Stimulated activated CD4-positive, alpha-beta T cell treated with anti-CD3 and anti-CD28 coated beads, TNF-alpha, amount 100 ng/mL, for 4 hours (primary cell): Measurements from ENCODE around the gene LCN9.
"Not testable (repeated sequence)": the region's sequence is repeated elsewhere in the genome, so short reads cannot be mapped to it uniquely, and the experiment has no call there.

Experiments
- DNase-seq, 3 experiments: peaks; one replicate each; pipeline ENCODE4 v3.0.0-alpha.2; 2020; ENCODE audit warnings: low read depth in 3 of 3

The LCN9 gene, protein sequence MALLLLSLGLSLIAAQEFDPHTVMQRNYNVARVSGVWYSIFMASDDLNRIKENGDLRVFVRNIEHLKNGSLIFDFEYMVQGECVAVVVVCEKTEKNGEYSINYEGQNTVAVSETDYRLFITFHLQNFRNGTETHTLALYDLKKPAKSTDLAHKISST

DNA sequence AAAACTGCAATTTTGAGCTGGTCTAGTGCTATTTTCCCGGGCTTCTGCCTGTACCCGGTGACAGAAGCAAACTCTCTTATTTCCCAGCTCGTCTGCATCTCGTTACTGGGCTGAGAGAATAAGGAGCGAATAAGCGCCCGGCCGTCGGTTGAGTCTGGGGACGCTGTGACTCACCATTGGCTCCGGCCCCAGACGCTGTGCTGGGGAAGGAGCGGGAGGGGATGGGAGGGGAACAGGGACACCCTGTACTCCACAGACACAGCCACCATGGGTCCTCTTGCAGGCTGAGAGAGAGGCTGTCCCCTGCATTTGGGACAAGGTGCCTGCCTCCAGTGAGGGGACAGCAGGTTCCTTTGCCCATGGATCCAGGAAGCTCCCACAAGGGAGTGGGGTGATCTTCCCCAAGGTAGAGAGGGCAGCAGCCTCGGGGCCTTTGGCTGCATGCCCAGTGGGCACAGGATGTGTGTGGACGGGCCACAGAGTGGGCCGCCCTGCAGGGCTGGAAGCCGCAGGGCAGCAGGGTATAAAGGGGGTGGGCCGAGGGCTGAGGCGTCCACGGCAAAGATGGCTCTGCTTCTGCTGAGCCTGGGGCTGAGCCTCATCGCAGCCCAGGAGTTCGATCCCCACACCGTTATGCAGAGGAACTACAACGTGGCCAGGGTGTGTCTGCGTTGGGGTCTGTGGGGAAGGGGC, at the start of gene LCN9:
Gene LCN9, plus strand, starts transcription at position 552 of the 693 bp plus-strand sequence. Its CDS starts 13 bp downstream, at position 565.
- no peak for DNase-seq

DNA sequence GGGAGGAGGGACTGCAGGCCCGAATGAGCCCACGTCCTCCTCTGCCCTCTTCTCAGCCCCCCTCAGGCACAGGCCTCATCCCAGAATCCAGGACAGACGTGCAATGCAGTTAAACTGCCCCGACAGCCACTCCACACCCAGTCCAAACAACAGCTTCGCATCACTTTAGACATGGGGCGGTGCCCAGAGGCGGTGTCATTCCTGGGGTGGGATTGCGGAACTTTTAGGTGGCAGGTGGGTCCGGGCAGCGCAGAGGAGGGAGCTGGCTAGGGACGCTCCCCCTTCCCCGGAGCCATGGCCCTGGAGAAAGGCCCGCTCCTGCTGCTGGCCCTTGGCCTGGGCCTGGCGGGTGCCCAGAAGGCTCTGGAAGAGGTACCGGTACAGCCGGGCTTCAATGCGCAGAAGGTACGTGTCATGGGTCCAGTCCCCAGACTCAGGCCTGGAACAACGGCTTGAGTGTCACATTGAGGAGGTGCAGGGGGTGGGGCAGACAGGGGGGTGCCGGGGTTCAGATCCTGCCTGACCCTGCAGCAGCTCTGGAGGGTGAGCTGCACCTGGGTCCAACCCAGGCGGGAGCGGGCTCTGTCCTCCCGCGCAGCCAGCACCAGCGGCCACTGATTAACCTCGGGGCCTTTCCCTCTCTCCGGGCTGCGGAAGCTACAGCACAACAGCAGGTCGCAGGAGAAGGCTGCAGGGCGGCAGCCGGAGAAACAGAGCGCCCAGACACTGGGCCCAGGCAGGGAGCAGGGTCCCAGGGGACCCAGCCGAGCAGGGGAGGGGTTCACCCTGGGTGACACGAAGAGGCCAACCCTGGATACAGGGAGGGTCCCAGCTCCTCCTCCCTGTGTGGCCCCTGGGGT, 48.9 kb upstream of the LCN9 start:
- DNase-seq, result no peak

DNA sequence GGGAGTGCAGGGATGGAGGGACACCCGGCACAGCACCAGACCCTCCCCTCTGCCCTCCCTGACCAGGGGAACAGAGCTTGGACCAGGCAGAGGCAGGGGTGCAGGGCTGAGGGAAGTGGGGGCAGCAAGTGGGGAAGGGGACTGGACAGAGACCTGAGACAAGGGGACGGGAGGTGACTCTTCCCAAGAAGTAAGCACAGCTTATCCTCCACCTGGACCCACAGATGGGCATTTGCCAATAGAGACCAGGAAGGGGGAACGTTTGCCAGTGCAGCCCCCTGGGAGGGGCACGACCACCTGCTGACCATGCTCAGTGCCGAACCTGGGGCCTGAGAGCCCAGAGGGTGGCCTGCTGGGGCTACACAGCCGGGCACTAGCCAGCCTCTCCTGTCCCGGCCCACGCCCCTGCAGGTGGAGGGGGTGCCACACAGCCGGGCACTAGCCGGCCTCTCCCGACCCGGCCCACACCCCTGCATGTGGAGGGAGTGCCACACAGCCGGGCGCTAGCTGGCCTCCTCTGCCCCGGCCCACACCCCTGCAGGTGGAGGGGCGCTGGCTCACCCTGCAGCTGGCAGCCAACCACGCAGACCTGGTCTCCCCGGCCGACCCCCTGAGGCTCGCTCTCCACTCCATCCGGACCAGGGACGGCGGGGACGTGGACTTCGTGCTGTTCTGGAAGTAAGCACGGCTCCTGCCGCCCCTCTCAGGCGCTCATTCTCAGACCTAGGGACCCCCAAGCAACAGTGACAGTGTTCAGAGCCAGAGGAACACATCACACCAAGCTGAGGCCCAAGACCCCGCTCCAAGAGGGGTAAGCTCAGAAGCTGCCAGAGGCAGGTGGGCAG, 48.1 kb upstream of the LCN9 start:
- no peak for DNase-seq

DNA sequence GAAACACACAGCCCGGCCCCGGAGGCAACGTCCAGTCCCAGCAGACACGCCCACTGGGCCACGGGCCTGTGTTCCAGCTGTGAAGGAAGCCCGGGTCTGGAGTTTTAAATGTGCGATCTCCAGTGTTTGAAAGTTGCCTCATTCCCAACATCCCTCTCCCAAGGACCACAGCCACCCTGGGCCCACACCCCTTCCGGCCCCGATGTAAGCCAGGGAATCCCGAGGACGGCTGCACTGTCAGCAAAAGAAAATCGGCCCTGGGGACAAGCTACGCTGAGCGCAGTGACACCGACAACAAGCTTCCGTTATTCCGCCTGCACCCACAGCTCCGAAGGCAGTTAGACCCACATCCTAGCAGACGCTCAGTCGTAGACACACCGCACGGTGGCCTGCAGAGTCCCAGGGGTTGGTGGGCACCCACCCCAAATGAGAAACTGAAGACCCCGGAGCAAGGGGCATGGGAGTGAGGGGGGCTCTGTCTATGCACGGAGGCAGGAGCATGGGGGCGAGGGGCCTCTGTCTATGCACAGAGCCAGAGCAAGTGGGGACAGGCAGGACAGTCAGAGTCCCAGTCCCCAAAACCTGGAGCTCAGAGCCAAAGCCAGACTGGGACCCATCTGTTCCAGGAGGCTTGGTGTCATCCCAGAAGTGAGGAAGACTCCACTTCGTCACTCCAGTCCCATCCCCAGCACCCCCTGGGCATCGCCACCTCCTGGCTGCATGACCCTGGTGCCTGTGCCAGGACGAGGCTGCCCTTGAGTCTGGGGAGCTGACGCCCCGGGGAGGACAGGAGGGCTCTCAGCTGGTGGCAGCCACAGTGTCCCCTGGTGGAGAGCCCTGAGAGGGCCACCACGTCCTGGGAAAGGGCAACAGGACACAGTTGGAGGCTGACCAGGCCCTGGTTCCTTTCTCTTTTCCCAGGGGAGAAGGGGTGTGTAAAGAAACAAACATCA, 47.2 kb upstream of the LCN9 start:
- DNase-seq, result no peak

DNA sequence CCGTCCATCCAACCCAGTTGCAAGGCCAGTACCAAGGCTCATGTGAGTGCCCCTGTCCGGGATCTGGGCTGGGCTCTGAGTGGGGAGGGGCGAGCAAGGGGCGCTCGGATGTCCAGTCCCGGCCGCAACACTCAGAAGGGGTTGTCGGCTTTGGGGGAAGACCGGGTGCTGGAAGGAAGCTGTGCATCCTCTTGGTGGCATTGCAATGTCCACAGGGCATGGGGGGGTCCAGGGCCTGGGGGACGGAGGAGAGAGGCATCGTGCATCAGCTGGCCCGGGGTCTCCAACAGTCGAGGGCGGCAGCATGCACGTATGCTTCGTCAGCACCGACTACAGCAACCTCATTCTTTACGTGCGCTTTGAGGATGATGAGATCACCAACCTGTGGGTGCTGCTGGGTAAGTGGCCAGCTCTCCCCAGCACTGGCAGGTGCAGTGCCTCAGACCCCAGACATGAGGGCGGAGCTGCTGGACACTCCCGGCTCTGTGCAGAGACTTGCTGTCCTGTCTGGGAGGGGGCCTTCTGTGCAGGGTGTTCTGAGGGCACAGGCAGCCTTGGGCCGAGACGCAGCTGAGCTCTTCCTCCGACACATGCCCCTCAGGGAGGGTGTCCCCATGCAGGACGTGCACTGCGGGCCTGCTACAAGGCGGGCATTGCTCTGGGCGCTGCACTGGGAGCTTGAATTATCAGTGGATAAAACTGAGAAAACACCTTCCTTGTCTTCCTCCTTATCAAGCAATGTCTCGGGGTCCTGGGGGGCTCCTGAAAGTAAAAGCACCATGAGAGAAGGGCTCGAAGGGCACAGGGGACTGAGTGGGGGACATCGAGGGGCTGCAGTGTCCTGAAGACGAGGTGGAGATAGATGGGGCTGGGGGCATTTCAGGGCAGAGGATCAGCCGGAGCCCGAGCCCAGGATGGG, 46.2 kb upstream of the LCN9 start:
- DNase-seq, result no peak

DNA sequence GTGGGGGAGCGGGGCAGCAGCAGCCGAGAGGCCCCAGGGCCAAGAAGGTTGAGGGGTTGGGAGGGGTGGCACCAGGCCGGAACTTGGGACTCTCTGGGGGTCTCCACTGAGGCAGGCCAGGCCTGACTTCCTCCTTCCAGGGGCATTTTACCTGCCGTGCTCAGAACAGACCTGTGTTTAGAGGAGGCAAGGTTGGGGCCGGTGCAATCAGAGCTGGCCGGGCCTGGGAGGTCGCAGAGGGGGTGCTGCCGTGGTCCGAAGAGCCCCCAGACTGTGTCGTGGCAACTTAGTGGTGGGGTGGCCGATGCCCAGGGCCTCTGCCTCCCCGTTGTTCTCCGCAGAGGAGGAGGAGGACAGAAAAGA, 45.6 kb upstream of the LCN9 start:
- DNase-seq, result no peak

DNA sequence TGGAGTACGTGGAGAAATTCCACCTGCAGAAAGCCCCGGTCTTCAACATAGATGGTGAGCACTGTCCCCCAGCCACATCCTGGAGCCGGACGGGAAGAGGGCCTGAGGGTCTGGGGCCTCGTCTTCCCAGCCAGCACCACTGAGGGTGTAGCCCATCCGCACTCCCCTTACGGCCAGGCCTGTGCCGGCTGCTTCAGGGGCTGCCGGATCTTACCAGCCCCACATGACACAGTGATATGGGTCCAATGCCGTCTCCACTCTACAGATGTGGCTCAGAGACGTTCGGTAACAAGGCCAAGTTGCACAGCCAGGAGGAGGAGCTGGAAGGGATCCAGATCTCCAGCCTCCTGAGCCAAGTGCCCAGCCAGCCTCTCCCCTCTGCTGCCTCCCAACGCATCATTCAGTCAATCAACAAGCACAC, 45.1 kb upstream of the LCN9 start:
- DNase-seq, result no peak

DNA sequence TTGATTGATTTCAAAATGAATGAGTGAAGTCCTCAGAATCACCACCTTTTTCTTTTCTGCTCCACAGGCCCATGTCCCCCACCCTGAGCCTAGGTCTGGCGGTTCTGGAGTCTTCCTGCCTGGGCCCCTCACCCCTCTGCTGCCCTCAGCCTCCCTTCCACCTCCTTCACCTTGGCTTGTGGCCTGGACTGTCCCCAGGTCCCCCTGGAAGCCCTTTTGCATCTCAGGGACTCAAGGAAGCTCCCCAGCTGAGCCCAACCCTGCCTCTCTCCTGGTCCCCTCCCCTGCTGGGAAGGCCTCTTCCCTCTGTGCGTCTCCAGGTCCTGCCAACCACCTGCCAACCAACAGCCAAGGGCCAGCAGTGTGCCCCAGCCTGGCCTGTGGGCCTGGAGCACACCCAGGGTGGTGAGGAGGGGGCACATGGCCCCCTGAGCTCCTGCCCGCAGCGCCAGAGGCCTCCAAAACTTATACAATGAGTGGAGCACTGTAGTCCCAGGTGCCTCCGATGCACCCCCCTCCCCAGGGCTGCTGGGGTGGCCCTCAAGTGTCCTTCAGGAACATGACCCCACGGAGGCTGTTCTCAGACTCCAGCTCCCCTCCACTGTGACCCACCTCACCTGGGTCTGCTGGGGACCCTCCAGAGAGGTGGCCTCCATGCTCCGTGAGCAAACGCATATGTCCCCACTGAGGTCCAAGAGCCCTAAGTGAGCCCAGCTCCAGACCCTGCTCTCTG, 44.1 kb upstream of the LCN9 start:
- DNase-seq, result no peak

DNA sequence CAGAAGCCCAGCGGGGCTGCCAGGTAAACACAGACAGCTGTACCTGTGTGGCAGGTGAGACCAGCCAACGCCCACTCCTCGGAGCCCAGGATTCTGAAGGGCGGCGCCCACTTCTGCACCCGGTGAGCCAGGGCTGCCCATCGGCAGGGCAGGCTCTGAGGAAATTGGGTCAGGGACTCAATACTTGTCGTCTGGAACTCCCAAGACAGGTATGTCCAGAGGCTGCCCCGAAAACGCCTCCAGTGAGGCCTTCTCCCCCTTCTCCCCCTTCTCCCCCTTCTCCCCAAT, 43.6 kb upstream of the LCN9 start:
- no peak for DNase-seq

DNA sequence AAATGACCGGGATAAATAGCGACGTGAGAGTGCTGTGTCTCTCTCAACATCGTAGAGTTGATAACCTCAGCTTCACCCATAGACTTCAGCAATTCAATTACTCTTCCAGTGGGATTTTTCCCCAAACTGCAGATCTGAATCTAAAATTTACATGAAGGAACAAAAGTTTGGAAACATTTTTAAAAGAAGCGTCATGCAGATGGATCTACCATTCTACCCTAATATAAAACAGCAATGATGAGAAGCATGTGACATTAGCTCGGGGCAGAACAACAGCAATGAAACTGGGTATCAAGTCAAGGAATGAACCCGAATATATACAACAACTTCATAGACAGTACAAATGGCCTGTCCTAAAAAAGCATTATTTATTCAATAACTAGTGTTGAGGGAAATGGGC, 42.6 kb upstream of the LCN9 start:
- no peak for DNase-seq

DNA sequence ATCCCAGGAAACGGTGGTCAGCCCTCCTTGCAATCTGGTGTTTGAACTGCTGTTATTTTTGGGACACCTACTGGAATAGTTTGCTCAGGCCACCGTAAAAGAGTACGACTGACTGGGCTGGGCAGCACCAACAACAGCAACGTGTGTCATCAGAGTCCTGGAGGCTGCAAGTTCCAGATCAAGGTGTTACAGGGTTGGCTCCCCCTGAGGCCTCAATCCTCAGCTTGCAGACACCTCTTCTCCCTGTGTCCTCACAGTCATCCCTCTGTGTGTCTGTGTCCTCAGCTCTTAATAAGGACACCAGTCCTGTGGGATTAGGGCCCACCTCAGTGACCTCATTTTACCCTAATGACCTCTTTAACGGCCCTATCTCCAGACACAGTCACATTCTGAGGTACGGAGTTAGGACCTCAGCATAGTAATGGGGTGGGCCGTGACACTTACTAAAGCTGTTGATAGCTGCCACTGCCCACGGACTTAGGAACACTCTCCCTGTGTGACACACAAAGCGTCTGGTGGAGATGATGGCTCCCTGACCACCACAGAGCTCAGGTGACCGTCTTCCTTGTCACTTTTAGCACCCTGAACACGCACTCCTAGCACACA, 40.6 kb upstream of the LCN9 start:
- DNase-seq, result no peak

DNA sequence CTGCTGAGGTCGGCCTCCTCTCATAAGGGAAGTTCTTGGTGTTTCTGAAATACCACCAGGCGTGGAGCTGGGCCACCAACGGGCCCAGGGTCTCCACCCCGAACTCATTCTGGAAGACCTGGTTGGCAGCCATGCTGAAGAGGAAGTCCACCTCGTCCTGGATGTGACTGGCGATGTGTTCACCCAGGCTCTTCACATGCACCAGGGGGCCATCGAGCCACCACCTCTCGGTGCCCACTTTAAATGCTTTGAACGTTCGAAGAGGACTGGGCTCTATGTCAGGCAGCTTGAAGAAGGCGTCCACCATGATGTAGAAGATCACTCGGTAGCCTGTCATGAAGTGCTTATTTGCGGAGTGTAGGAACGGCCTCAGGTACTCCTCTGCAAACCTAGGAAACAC, 38.8 kb upstream of the LCN9 start:
- no peak for DNase-seq

DNA sequence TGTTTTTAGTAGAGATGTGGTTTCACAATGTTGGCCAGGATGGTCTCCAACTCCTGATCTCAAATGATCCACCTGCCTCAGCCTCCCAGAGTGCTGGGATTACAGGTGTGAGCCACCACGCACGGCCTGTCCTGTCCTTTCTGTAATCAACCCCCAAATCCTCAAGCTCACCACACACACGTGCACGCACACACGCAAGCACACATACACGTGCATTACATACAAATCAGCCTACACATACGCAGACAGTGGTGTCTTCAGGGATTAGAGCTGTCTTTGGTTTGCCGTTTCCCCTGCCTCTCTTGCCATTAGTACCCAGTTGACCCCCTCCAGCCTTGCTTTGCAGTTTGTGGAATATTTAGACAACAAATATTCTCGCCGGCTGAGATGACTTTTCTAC, 30.3 kb upstream of the LCN9 start:
- DNase-seq, result no peak

DNA sequence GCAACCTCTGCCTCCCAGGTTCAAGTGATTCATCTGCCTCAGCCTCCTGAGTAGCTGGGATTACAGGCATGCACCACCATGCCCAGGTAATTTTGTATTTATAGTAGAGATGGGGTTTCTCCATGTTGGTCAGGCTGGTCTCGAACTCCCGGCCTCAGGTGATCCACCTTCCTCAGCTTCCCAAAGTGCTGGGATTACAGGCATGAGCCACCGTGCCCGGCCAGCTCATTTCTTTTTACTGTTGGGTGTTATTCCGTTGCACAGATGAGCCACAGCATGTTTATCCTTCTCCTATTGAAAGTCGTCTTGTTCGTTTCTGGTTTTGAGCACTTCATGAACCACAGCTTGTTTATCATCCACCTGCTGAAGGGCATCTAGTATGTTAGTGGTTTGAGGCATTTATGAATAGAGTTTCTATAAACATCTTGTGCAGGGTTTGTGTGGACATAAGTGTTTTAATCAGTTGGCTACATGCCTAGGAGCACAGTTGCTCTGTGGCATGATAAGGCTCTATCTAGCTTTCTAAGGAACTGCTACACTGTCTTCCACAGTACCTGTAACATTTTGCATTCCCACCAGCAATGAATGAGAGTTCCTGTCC, 26.1 kb upstream of the LCN9 start:
- DNase-seq, result not testable (repeated sequence)

DNA sequence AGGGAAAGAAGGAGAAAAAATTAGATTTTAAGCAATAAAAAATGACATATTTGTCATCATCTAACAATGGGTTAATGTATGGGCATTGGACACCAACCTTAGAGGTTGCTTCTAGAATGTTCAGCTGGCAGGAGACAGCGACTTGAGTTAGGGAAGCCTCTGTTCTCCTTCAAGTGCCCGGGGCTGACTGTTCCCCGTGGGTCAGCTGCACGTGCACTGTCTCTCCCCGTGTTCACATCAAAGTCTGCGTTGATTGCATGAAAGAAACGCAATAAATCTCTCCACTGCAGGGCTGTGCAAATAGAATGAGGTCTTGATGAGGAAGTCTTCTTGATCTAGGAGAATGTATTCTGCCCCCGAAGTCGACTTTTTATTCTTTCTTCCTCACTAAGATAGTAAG, 23.9 kb upstream of the LCN9 start, which contains the start of gene GLT6D1:
Gene GLT6D1, minus strand, starts transcription at position 345 of the 400 bp plus-strand sequence. CDS start 353 bp downstream, outside the sequence.
- no peak for DNase-seq

DNA sequence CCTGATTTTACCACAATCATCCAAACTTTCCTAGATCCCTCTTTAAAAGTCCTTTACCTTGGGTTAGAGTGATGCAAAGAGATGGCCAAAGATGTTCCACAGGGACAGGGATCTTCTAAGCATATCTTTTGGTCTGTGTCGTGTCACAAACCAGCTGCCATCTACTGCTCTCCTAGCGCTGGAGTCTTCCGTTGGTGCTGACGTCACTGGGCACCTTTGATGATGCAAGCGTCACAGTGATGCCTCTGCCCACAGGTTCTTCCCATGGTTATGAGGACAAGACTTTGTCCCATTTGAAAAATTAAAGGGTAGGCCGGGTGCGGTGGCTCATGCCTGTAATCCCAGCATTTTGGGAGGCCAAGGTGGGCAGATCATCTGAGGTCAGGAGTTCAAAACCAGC, 22.1 kb upstream of the LCN9 start:
- no peak for DNase-seq

DNA sequence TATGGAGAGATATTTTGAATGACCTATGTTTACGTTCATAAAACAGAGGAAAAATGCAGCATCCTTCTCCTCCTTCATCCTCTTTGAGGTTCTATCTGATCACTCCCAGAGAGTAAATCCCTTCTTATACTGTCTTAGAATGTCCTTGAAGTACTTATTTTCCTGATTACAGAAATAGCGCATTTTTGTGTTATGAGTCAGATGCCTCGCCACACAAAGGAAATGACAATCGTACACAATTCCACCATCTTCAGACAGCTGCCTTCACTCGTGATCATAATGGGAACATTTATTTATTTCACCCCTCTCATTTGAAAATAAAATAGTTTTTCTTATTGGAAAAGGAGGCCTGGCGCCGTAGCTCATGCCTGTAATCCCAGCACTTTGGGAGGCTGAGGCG, 21.4 kb upstream of the LCN9 start:
- DNase-seq, result no peak

DNA sequence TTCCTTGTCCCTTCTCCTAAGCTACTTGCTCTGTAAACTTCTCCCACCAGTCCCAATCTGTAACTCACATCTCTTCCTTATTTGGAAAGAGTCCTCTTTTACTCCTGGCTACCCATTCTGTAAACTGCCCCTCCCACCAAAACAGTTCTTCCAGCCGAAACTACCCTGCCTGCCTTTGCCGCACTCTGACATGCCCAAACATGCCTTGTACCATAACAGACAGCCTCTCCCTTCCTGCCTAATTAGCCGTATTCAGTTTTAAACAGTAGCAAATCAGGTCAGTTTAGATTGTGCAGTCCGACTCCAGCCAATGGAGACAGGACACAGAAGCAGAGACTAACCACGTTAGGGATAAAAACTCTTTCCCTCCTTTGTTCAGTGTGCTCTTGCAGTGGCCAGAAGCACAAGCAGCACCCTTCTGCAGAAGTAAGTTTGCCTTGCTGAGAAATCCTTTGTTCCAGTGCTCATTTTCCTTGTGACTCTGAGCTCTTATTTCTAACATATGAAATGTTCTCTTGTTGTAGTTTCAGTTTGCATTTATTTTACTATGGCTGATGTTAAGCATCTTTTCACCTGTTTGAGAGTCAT, 18.4 kb upstream of the LCN9 start:
- DNase-seq, result no peak
